Measurements from ENCODE around the gene TTLL11. TPM values are rescaled to one million over a fixed set of nuclear protein-coding genes. Genes with fewer than 3 reads are reported as not detected.

Gene TTLL11
- total RNA-seq, 4 donors from 2014 or later, result 7.9 to 14.4 (median 9.7) TPM

- WGBS, 2 donors, result 27 to 28% methylated on average over 7 to 10 of the region's 10 CpGs
- Histone ChIP-seq H3K4me3 (replicated peaks in 1 of 3) (no peak overlapping the region), H3K9me3 (no peaks in the 10 kb centered on the region), H3K4me1 (peaks cover 21 to 31% of the 10 kb centered on the region in 2 donors), H3K27me3 (no peaks in the 10 kb centered on the region), H3K36me3 (no peaks in the 10 kb centered on the region), H3K27ac (peak overlapping the region in 1 of 3 donors; percentile 21)
- intact Hi-C loops (cut with DNase I), result loop anchor here (10.0 kb wide), 1 partner anchor 92 kb away; no protein-coding TSS in a partner anchor
- no peak for TF ChIP-seq POLR2A (IDR thresholded peaks at IDR 0.05)
- peak in 2 of 6 experiments; percentile 8 to 10 for TF ChIP-seq CTCF (IDR thresholded peaks at IDR 0.05)
- peak; percentile 84 to 87 for DNase-seq
These were observed 166.7 kb downstream of the TTLL11 start for GRCh38 chr9:121926351-121926801.

- DNase-seq, result no peak
These were observed 167.2 kb downstream of the TTLL11 start for GRCh38 chr9:121925935-121926334.

GRCh38 chr9:121924700-121925099 lies 168.4 kb downstream of the TTLL11 start:
- Histone ChIP-seq H3K27me3 (no peaks in the 10 kb centered on the region), H3K9me3 (no peaks in the 10 kb centered on the region), H3K4me1 (peaks cover 22 to 35% of the 10 kb centered on the region in 2 donors), H3K36me3 (no peaks in the 10 kb centered on the region), H3K4me3 (replicated peaks in 1 of 3) (no peak overlapping the region), H3K27ac (peak overlapping the region in 1 of 3 donors; percentile 36)
- WGBS, 2 donors, result 49 to 68% methylated on average over 4 of the region's 4 CpGs
- intact Hi-C loops (cut with DNase I), result loop anchor here (10.0 kb wide), 1 partner anchor 90 kb away; no protein-coding TSS in a partner anchor
- TF ChIP-seq POLR2A (IDR thresholded peaks at IDR 0.05), result no peak
- TF ChIP-seq CTCF (IDR thresholded peaks at IDR 0.05), result no peak
- peak; percentile 27 to 39 for DNase-seq

More at GRCh38 chr9:121925935-121926334, 167.2 kb downstream of the TTLL11 start:
- H3K9me3 ChIP-seq, result no peaks in the 10 kb centered on the region
- H3K27ac ChIP-seq, result no peak overlapping the region
- no peak for TF ChIP-seq POLR2A (IDR thresholded peaks at IDR 0.05)
- no peak for TF ChIP-seq CTCF (IDR thresholded peaks at IDR 0.05)
- WGBS, 2 donors, result 87 to 88% methylated on average over 12 of the region's 12 CpGs
- no peaks in the 10 kb centered on the region for H3K36me3 ChIP-seq
- no peaks in the 10 kb centered on the region for H3K27me3 ChIP-seq
- intact Hi-C loops (cut with DNase I), result loop anchor here (10.0 kb wide), 1 partner anchor 91 kb away; no protein-coding TSS in a partner anchor
- no peak overlapping the region for H3K4me3 ChIP-seq (replicated peaks in 1 of 3)
- H3K4me1 ChIP-seq, result peaks cover 22 to 35% of the 10 kb centered on the region in 2 donors

- no peaks in the 10 kb centered on the region for H3K9me3 ChIP-seq
- no peak overlapping the region for H3K27ac ChIP-seq
- no peak overlapping the region for H3K4me3 ChIP-seq (replicated peaks in 1 of 3)
- peaks cover 15 to 24% of the 10 kb centered on the region in 2 donors for H3K4me1 ChIP-seq
- 93 to 96% methylated on average over 1 of the region's 1 CpG for WGBS, 2 donors
- intact Hi-C loops (cut with DNase I), result loop anchor here (10.0 kb wide), 1 partner anchor 87 kb away; no protein-coding TSS in a partner anchor
- TF ChIP-seq CTCF (IDR thresholded peaks at IDR 0.05) (no peak), POLR2A (IDR thresholded peaks at IDR 0.05) (no peak)
- no peak for DNase-seq
- H3K36me3 ChIP-seq, result no peaks in the 10 kb centered on the region
- H3K27me3 ChIP-seq, result no peaks in the 10 kb centered on the region
These were observed 171.7 kb downstream of the TTLL11 start for GRCh38 chr9:121921444-121921843.
